Glutamatergic neuron (in vitro differentiated cells): Measurements from ENCODE around the gene YIPF7. TPM values are rescaled to one million over a fixed set of nuclear protein-coding genes. Genes with fewer than 3 reads are reported as not detected.

Source experiments
- DNase-seq: peaks from one replicate; pipeline ENCODE4 v3.0.0; 2022
- H3K27ac Mint-ChIP-seq: one replicate; pipeline ENCODE4 v1.8.0; 2020; ENCODE audit warnings: mild to moderate bottlenecking, mixed read lengths, inconsistent platforms; ENCODE audit not compliant: unreplicated experiment
- H3K27me3 Mint-ChIP-seq: one replicate; pipeline ENCODE4 v1.8.0; 2020; ENCODE audit warnings: mild to moderate bottlenecking, moderate library complexity, mixed read lengths, inconsistent platforms; ENCODE audit not compliant: unreplicated experiment
- H3K36me3 Mint-ChIP-seq: one replicate; pipeline ENCODE4 v1.8.0; 2020; ENCODE audit warnings: mild to moderate bottlenecking, mixed read lengths, inconsistent platforms; ENCODE audit not compliant: unreplicated experiment
- H3K4me1 Mint-ChIP-seq: one replicate; pipeline ENCODE4 v1.8.0; 2020; ENCODE audit warnings: mild to moderate bottlenecking, low read depth, mixed read lengths, inconsistent platforms; ENCODE audit not compliant: unreplicated experiment
- H3K4me3 Mint-ChIP-seq: one replicate; pipeline ENCODE4 v1.8.0; 2020; ENCODE audit warnings: mild to moderate bottlenecking, mixed read lengths, inconsistent platforms; ENCODE audit not compliant: unreplicated experiment
- H3K9me3 Mint-ChIP-seq: one replicate; pipeline ENCODE4 v1.8.0; 2020; ENCODE audit warnings: mild to moderate bottlenecking, moderate library complexity, mixed read lengths, inconsistent platforms; ENCODE audit not compliant: unreplicated experiment
- CTCF ChIP-seq: fragments of 200-600 bp; sonication (generic); IDR thresholded peaks from one replicate; pipeline ENCODE4 v1.5.0; 2021; ENCODE audit not compliant: partially characterized antibody, unreplicated experiment
- total RNA-seq: library from RNA; stranded (reverse); fragmentation: NEBNext Ultra II Directional; extraction: Animal tissue kit (Norgen Biotek cat#: 25700); gene quantifications from one replicate; pipeline ENCODE4 v1.2.1, GENCODE V29; 2021; ENCODE audit not compliant: unreplicated experiment

The YIPF7 gene
- total RNA-seq, 1 donor from 2014 or later: not detected

DNA sequence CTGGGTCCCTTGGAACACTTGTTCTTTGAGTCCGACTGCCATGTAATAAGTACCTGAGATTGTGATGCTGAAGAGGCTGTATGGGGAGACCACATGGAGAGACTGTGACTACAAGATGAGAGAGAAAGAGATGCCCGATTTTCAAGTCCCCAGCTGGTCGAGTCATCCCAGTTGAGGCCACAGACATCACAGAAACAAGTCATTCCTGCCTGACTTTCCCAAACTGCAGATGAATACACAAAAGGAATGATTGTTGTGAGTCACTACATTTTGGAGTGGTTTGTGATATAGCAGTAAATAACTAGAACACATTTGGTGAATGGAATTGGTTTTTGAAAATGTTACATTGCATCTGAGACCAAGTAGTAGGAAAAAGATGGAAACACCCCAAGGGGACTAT lies 9.0 kb upstream of the YIPF7 start:
- Mint-ChIP-seq H3K27me3 (no peaks in the 10 kb centered on the region), H3K4me1 (no peaks in the 10 kb centered on the region), H3K36me3 (no peaks in the 10 kb centered on the region), H3K9me3 (no peaks in the 10 kb centered on the region), H3K27ac (no peak overlapping the region), H3K4me3 (no peak overlapping the region)
- no peak for DNase-seq
- no peak for TF ChIP-seq CTCF

DNA sequence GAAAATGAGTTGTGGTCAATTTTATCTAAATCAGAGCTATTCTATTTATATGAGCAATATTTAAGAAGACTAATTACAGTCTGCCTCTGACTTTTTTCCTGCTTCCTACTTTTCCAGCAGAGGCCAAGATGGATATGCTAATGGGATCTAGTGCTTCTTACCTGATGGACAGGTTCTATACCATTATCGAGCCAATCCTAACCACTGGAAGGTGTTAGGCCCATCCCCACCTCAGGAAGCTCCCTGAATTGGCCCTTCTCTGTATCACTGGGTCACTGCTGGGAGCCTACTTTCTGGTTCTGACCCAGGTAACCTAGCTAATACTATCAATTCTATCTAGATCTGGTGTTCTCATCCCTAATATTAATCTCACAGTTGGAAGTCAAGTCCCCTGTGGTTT lies 577 bp upstream of the YIPF7 start:
- no peaks in the 10 kb centered on the region for H3K36me3 Mint-ChIP-seq
- H3K27ac Mint-ChIP-seq: no peak overlapping the region
- no peaks in the 10 kb centered on the region for H3K9me3 Mint-ChIP-seq
- no peak overlapping the region for H3K4me3 Mint-ChIP-seq
- no peak for TF ChIP-seq CTCF
- no peaks in the 10 kb centered on the region for H3K4me1 Mint-ChIP-seq
- no peak for DNase-seq
- no peaks in the 10 kb centered on the region for H3K27me3 Mint-ChIP-seq

GRCh38 chr4:44646151-44646550 lies 5.3 kb downstream of the YIPF7 start:
- no peak overlapping the region for H3K27ac Mint-ChIP-seq
- peaks cover 7% of the 10 kb centered on the region for H3K9me3 Mint-ChIP-seq
- H3K4me1 Mint-ChIP-seq: no peaks in the 10 kb centered on the region
- no peak for TF ChIP-seq CTCF
- peaks cover 5% of the 10 kb centered on the region for H3K27me3 Mint-ChIP-seq
- DNase-seq: no peak
- no peak overlapping the region for H3K4me3 Mint-ChIP-seq
- H3K36me3 Mint-ChIP-seq: peaks cover 16% of the 10 kb centered on the region

- Mint-ChIP-seq H3K27ac (no peak overlapping the region), H3K36me3 (peaks cover 6% of the 10 kb centered on the region), H3K4me1 (no peaks in the 10 kb centered on the region), H3K9me3 (peaks cover 6% of the 10 kb centered on the region), H3K27me3 (peaks cover 1% of the 10 kb centered on the region), H3K4me3 (no peak overlapping the region)
- no peak for DNase-seq
- TF ChIP-seq CTCF: no peak
These were observed 13.3 kb downstream of the YIPF7 start for GRCh38 chr4:44638091-44638490.

DNA sequence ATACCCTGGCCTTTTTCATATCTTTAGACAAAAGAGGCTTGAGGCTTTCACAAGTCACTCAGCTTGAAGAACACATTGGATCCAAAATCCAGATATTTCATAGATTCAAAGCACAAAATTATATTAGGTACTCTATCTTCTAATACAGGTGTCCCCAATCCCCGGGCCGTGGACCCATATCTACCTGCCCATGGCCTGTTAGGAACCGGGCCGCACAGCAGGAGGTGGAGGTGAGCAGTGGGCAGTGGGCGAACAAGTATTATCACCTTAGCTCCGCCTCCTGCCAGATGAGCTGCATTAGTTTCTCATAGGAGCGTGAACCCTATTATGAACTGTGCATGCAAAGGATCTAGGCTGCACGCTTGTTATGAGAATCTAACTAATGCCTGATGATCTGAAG lies 18.7 kb downstream of the YIPF7 start:
- H3K9me3 Mint-ChIP-seq: no peaks in the 10 kb centered on the region
- no peak overlapping the region for H3K4me3 Mint-ChIP-seq
- no peak for DNase-seq
- no peaks in the 10 kb centered on the region for H3K36me3 Mint-ChIP-seq
- no peaks in the 10 kb centered on the region for H3K4me1 Mint-ChIP-seq
- H3K27ac Mint-ChIP-seq: no peak overlapping the region
- H3K27me3 Mint-ChIP-seq: no peaks in the 10 kb centered on the region
- TF ChIP-seq CTCF: no peak
